ENCODE results near the gene MFAP1.
A peak's percentile ranks its signal among the peaks of the same experiment; 100 is the strongest.

The MFAP1 gene

DNA sequence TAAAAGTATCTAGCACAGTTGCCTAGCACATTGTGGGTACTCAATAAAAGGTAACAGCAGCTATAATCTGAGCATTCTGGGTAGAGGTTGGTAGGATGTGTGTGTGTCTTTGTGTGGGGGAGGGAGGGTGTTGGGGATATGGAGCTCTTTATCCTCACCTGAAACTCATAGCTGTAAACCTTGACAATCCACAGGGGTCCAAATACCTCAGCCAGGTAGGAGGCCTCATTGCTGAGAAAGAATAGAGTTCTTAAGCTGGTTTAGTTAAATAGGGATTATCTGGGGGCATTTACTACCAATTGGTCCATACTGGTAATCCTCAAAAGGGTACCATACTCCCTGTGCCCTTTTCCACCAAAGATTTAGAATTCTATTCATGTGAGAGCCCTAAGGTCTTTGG lies 28.5 kb downstream of the MFAP1 start:
- TF ChIP-seq, protein P1, sequence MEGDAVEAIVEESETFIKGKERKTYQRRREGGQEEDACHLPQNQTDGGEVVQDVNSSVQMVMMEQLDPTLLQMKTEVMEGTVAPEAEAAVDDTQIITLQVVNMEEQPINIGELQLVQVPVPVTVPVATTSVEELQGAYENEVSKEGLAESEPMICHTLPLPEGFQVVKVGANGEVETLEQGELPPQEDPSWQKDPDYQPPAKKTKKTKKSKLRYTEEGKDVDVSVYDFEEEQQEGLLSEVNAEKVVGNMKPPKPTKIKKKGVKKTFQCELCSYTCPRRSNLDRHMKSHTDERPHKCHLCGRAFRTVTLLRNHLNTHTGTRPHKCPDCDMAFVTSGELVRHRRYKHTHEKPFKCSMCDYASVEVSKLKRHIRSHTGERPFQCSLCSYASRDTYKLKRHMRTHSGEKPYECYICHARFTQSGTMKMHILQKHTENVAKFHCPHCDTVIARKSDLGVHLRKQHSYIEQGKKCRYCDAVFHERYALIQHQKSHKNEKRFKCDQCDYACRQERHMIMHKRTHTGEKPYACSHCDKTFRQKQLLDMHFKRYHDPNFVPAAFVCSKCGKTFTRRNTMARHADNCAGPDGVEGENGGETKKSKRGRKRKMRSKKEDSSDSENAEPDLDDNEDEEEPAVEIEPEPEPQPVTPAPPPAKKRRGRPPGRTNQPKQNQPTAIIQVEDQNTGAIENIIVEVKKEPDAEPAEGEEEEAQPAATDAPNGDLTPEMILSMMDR (IDR thresholded peaks at IDR 0.05; ENCODE audit: extremely low read depth, insufficient read depth, missing control alignments) = no peak
- in situ Hi-C loops (cut with MboI; ENCODE audit: low pct_unique_long_range_greater_than_20kb, low sequenced_read_pairs, unreplicated experiment) = no loop called here
- no peak for DNase-seq (ENCODE audit: low spot score)

DNA sequence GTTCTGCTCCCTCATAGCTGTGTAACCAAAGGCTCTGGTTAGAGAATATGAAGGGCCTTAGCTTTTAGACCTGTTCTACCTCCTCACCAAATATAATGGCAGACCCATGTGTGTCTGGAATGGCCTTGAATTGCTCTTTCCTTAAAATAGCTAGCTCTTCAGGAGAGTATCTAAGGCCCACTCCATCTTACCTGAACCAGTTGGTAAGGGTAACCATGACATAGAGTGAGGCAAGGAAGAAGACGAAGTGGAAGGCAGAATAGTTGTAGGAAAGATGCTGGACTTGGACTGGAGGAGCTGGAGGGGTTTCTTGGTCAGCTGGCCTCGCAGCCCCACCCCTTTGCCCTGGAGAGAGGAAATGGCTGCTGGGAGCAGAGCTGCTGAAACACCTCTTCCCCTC lies 29.3 kb downstream of the MFAP1 start:
- in situ Hi-C loops (cut with MboI; ENCODE audit: low pct_unique_long_range_greater_than_20kb, low sequenced_read_pairs, unreplicated experiment) = no loop called here
- DNase-seq (ENCODE audit: low spot score) = no peak
- TF ChIP-seq, protein P1 (IDR thresholded peaks at IDR 0.05; ENCODE audit: extremely low read depth, insufficient read depth, missing control alignments) = no peak

DNA sequence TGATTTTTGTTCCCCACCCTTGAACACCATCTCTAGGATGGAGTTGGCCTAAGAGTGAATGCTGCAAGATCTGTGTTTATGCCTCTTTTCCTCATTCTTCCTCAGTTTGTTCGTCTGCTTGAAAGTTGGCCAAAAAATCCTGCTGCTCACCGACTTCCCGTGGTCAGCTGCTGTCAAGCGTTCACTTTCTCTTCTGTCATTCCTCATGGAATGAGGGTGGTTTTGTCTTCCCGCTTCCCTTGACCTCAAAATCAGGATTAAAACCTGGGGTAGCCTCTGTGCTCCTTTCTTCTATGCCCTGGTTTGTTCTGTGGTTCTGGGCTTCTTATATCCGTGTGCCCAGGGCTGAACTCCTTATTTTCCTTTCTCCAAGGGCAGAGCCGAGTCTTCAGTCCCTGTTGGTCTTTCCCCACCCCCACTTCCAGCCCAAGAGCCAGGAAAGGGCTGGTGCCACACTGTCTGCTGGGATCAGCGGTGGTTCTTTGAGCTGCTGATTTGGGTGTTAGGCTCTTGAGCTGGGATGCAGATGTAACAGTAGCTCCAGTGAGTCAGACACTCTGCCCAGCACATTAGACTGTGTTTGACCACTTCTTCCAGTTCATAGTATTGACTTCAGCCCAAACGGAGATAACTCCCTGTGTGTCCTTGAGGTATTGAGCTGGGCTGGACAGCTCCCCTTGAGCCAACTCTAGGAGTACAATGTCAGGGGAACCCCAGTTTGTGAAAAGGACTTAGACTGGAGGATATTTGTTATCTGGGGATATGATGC lies 30.0 kb downstream of the MFAP1 start:
- no peak for DNase-seq (ENCODE audit: low spot score)
- in situ Hi-C loops (cut with MboI; ENCODE audit: low pct_unique_long_range_greater_than_20kb, low sequenced_read_pairs, unreplicated experiment) = no loop called here

DNA sequence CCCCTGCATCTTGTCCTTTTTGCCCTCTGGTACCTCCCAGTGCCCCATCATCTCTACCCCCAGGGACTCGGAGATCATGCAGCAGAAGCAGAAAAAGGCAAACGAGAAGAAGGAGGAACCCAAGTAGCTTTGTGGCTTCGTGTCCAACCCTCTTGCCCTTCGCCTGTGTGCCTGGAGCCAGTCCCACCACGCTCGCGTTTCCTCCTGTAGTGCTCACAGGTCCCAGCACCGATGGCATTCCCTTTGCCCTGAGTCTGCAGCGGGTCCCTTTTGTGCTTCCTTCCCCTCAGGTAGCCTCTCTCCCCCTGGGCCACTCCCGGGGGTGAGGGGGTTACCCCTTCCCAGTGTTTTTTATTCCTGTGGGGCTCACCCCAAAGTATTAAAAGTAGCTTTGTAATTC lies 30.8 kb downstream of the MFAP1 start:
- DNase-seq (ENCODE audit: low spot score) = no peak
- in situ Hi-C loops (cut with MboI; ENCODE audit: low pct_unique_long_range_greater_than_20kb, low sequenced_read_pairs, unreplicated experiment) = no loop called here
- TF ChIP-seq, protein P1 (IDR thresholded peaks at IDR 0.05; ENCODE audit: extremely low read depth, insufficient read depth, missing control alignments) = no peak

More for the DNA sequence above, 30.0 kb downstream of the MFAP1 start:
- TF ChIP-seq, protein P1 (IDR thresholded peaks at IDR 0.05; ENCODE audit: extremely low read depth, insufficient read depth, missing control alignments) = no peak

DNA sequence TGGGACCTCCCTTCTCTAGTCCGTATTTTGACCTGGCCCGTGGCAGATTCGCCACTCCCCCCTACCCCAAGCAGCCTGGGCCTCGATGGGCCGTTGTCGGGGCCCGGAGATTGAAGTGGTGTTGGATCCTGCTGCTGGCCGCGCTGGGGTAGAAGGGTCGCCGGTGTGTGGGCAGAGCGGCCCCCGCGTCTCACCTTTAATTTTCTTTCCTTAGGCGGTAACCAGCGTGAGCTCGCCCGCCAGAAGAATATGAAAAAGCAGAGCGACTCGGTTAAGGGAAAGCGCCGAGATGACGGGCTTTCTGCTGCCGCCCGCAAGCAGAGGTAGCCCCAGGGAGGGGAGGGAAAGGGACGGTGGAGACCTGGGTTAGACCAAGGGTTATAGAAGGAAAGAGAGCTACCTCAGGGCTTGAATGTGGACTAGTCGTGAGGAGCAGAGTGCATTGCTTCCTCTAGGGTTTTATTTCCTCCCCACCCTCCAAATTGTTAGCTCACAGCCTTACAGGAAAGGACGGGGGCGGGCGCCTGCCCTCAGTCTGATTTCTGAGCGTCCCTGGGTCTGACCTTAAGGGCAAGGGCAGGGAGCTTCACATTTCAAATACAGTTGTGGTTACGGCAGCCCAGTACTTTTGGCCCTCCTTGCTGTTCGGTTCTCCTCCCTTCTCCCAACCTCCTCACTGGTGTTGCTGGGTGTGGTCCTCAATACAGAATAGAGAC lies 31.6 kb downstream of the MFAP1 start:
- in situ Hi-C loops (cut with MboI; ENCODE audit: low pct_unique_long_range_greater_than_20kb, low sequenced_read_pairs, unreplicated experiment) = no loop called here
- TF ChIP-seq, protein P1 (IDR thresholded peaks at IDR 0.05; ENCODE audit: extremely low read depth, insufficient read depth, missing control alignments) = no peak
- peak; percentile 40 for DNase-seq (ENCODE audit: low spot score)

DNA sequence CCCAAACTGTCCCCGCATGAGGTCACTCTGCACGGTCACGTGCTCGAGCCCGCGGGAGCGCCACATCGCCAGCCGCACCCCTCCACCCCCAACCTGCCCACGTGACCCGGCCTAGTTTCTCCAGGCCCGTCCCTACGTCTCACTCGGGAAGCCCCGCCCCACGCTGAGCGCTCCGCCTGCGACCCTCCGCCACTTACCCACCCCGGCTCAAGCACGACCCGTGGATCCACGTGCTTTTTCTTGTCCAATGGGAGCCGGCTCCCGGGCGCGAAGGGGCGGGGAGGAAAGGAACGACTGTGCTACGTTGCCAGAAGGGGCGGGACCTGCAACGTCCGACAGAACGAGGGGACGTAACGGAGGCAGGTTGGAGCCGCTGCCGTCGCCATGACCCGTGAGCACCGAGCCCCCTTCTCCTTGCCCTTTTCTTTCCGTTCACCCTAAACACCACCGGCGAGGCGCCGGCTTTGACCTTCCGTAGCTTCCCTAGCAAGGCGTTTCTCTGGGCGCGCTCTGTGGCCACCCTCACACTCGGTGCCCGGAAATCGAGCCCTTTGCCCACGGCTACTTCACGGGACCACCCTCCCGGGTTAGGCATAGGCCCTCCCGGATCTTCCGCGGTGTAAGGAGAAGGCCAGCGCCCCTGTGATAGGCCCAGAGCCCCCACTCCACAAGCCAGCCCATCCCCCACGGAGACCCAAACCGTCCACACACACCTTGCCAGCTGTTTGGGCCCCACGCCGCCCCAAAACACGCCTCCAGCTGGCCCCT lies 32.3 kb downstream of the MFAP1 start, which contains the start of gene SERF2:
Gene SERF2 (plus strand): TSS at position 328 of the 768 bp plus-strand sequence. CDS start 57 bp downstream, at position 385.
- in situ Hi-C loops (cut with MboI; ENCODE audit: low pct_unique_long_range_greater_than_20kb, low sequenced_read_pairs, unreplicated experiment) = no loop called here
- TF ChIP-seq, protein P1 (IDR thresholded peaks at IDR 0.05; ENCODE audit: extremely low read depth, insufficient read depth, missing control alignments) = no peak
- peak; percentile 97 for DNase-seq (ENCODE audit: low spot score)
